Body of pancreas (tissue), 4 donors: ENCODE measurements around the gene EMD. TPM values are rescaled to one million over a fixed set of nuclear protein-coding genes. Genes with fewer than 3 reads are reported as not detected.

ENCODE experiments used
- ATAC-seq: fragments of 150-250 bp; one replicate; pipeline ENCODE4 v1.9.1; 2016
- DNase-seq, 4 donors: peaks; one replicate each; pipeline ENCODE4 v3.0.0-alpha.2; 2019
- H3K27ac ChIP-seq, 4 donors: fragments of 200-600 bp; sonication (generic); 1 replicate in 3 of 4; 2 replicates in 1 of 4; pipeline versions ENCODE4 v1.5.1 to v1.6.1; 2016 to 2019; ENCODE audit warnings: mild to moderate bottlenecking in 1 of 4, mixed read lengths in 1 of 4, moderate library complexity in 1 of 4
- H3K27me3 ChIP-seq, 2 donors: fragments of 200-600 bp; sonication (generic); one replicate each; pipeline ENCODE4 v1.6.0; 2016; ENCODE audit warnings: mild to moderate bottlenecking in 1 of 2
- H3K36me3 ChIP-seq, 2 donors: fragments of 200-600 bp; sonication (generic); replicated peaks in 1 of 2; 2 replicates each; pipeline ENCODE4 v1.5.1; 2016; ENCODE audit warnings: low read depth in 2 of 2; ENCODE audit not compliant: insufficient read depth in 1 of 2
- H3K4me1 ChIP-seq: fragments of 200-600 bp; sonication (generic); one replicate; pipeline ENCODE4 v1.6.0; 2016
- H3K4me3 ChIP-seq, 2 donors: fragments of 200-600 bp; sonication (generic); 1 replicate in 1 of 2; 2 replicates in 1 of 2; pipeline ENCODE4 v1.5.1; 2016 to 2019
- H3K9me3 ChIP-seq, 3 donors: fragments of 200-600 bp; sonication (generic); 1 replicate in 2 of 3; 2 replicates in 1 of 3; pipeline ENCODE4 v1.5.1; 2016
- POLR2A ChIP-seq, 3 donors: fragments of 450-650 bp; IDR thresholded peaks; one replicate each; pipeline ENCODE4 v1.6.1; 2016; ENCODE audit warnings: antibody characterized with exemption in 3 of 3, mild to moderate bottlenecking in 2 of 3
- WGBS, 2 donors: methylation state at CpG; one replicate each; pipeline ENCODE4 v1.1.5; 2017; 5-methylcytosine and 5-hydroxymethylcytosine counted together
- intact Hi-C: fragments of 100-400 bp; cut with DNase I; formaldehyde crosslinking; loops from one replicate; pipeline ENCODE4 v1.15.1; 2023
- total RNA-seq, 2 donors: library from RNA; depleted of rRNA; stranded (reverse); fragments of >200 nt; gene quantifications; one replicate each; pipeline ENCODE4 v1.1.0, GENCODE V29; 2016
- TF ChIP-seq, protein P1 (sequence below), 7 experiments: fragments of 450-650 bp in 4 of 7; fragments of 200-600 bp in 3 of 7; sonication (generic) in 3 of 7; IDR thresholded peaks; one replicate each; pipeline ENCODE4 v1.5.1; 2016 to 2019; ENCODE audit warnings: antibody characterized with exemption in 7 of 7

The EMD gene
- total RNA-seq, 2 donors from 2014 or later: 23.6 to 28.3 TPM

DNA sequence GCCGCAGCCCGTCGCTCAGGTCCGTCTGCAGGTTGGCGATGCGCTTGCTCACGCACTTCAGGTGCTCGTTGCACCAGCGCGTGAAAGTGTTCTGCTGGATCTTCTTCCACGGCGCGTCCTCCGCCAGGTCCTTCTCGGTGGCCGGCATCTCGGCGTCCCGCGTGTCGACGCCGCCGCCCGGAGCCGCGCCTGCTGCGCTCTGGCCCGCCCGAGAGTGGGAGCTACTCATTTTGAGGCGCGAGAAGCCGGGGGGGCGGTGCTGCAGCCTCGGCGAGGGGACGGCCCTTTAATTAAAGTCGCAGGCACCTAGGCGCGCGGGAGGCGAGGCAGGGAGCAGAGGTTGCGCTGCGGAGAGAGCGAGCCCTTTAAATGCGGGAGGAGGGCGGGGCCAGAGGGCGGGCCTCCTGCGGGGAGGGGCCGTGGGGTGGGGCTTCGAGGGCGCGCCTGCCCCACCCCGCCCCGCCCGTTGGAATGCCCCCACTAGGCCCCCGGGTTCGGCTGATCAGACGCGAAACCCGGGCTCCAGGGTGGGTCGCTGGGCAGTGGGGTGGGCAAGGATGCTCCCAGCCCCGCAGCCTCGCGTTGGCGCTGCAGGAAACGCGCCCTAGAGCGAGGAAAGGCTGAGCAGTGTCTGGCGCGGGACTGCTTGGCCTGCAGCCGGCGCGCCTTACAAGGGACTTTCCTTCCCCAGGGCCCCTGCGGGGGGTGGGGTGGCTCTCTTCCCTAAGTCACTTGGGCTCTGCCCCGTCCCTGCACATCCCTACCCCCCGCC, 7.9 kb upstream of the EMD start:
- WGBS, 2 donors: 0% methylated on average over 16 of the region's 77 CpGs; no CpG with 5 or more reads in 1 of the 2 donors
- Histone ChIP-seq H3K27me3 (no peaks in the 10 kb centered on the region), H3K27ac (peak overlapping the region; percentile 37 to 84 (median 79)), H3K4me1 (peaks cover 36% of the 10 kb centered on the region), H3K9me3 (no peaks in the 10 kb centered on the region), H3K36me3 (no peaks in the 10 kb centered on the region), H3K4me3 (peak overlapping the region in 1 of 2 donors; percentile 37)
- peak; percentile 87 to 92 (median 89) for DNase-seq
- intact Hi-C loops: no loop called here
- ATAC-seq: peak; percentile 70
- peak; percentile 80 to 95 (median 94) for TF ChIP-seq POLR2A (IDR thresholded peaks at IDR 0.05)
- TF ChIP-seq, protein P1, sequence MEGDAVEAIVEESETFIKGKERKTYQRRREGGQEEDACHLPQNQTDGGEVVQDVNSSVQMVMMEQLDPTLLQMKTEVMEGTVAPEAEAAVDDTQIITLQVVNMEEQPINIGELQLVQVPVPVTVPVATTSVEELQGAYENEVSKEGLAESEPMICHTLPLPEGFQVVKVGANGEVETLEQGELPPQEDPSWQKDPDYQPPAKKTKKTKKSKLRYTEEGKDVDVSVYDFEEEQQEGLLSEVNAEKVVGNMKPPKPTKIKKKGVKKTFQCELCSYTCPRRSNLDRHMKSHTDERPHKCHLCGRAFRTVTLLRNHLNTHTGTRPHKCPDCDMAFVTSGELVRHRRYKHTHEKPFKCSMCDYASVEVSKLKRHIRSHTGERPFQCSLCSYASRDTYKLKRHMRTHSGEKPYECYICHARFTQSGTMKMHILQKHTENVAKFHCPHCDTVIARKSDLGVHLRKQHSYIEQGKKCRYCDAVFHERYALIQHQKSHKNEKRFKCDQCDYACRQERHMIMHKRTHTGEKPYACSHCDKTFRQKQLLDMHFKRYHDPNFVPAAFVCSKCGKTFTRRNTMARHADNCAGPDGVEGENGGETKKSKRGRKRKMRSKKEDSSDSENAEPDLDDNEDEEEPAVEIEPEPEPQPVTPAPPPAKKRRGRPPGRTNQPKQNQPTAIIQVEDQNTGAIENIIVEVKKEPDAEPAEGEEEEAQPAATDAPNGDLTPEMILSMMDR (IDR thresholded peaks at IDR 0.05): peak in 2 of 7 experiments; percentile 16 to 25

DNA sequence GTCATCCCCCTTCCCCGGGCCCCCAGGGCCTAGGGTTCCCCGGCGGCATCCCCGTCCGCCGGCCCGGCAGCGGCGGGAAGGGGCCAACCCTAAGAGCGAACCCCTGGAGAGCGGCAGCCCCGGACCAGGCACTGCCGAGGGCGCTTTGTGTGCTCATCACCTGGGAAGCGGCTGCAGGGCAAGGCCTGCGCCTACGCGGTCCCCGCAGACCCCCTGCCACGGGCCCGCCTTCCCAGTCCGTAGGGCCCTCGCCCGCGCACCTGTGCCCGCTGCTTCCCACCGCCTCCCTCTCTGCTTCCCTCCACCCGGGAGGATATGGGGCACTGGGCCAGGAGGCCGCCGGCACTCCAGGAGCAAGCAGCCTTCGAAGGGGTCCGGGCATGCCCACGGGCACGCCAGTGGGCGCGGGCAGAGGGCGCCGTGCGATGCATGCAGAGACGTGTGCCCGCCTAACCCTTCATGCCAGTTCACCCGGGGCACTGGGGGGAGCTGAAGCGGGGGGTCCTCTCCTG, 7.2 kb upstream of the EMD start:
- Histone ChIP-seq H3K36me3 (no peaks in the 10 kb centered on the region), H3K27ac (peak overlapping the region; percentile 37 to 84 (median 71)), H3K9me3 (no peaks in the 10 kb centered on the region), H3K4me3 (no peak overlapping the region), H3K4me1 (peaks cover 36% of the 10 kb centered on the region), H3K27me3 (no peaks in the 10 kb centered on the region)
- ATAC-seq (no peak), DNase-seq (peak in 1 of 4 donors; percentile 22)
- 19% methylated on average over 16 of the region's 43 CpGs; no CpG with 5 or more reads in 1 of the 2 donors for WGBS, 2 donors
- intact Hi-C loops: no loop called here
- no peak for TF ChIP-seq POLR2A (IDR thresholded peaks at IDR 0.05)
- TF ChIP-seq, protein P1 (IDR thresholded peaks at IDR 0.05): no peak

DNA sequence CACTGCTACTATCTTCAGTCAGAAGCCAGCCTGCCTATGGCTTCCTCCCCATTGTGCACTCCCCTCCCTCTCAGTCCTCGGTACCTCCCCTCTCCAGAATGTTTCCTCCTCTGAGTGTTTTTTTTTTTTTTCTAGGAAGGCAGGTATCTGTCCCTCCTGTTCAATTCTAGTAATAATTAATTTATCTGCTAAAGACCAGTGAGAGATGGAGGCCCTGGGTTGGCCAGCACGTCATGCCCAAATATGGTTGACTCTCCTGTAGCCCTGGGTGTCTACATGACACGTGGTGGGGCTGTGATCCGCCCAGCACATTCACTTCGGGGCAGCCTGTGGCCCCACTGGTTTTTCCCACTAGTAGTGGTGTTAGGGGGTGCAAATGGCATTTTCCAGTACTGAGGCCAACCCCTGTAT, 6.5 kb upstream of the EMD start:
- H3K27me3 ChIP-seq: no peaks in the 10 kb centered on the region
- H3K4me3 ChIP-seq: no peak overlapping the region
- TF ChIP-seq POLR2A (IDR thresholded peaks at IDR 0.05): no peak
- TF ChIP-seq, protein P1 (IDR thresholded peaks at IDR 0.05): no peak
- 38% methylated on average over 4 of the region's 5 CpGs; no CpG with 5 or more reads in 1 of the 2 donors for WGBS, 2 donors
- H3K4me1 ChIP-seq: peaks cover 37% of the 10 kb centered on the region
- ATAC-seq (peak; percentile 1), DNase-seq (peak in 2 of 4 donors; percentile 28 to 41)
- H3K27ac ChIP-seq: peak overlapping the region in 3 of 4 donors; percentile 69 to 84 (median 79)
- H3K9me3 ChIP-seq: no peaks in the 10 kb centered on the region
- no peaks in the 10 kb centered on the region for H3K36me3 ChIP-seq
- intact Hi-C loops: no loop called here

DNA sequence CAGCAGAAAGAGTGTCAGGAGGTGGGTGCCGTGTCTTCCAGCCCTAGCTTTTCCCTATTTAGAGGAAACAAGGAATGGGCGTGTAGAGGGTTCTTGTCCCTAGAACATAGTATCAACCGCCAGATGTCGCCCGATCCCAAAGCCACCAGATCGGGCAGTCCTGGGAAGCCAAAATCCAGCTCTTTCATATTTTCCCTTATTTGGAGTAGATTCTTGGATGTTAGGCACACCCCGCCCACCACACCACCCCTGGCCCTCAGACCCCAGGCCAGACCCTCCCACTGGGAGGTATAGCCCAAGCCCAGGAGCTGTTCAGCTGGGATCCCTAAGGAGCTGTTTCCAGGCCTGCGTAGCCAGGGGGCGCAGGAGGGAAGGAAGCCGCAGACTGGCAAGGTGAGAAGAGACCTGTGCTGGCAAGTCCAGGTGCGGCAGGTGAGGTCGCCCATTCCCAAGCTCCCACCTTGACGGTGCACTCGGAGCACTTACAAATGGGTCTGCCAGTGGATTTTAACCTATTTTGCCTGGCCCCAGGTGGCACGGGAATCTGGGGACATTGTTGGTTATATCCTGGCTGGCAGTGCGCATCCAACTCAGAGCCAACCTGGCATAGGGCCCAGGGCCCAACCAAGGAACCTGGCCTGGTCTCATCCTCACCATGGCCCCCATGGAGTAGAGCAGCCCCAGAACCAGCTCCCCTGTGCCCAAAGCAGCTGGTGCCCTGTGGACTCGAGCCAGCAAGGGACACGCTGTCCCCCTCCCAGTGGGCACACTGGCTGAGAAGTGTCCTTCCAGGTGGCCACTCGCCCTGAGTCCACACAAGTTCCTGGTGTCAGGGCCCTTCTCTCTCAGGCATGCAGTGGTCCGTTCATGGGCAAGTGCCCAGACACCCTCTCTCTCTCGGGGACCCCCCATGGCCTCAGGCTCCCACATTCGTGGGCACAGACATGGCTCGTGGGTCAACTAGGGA, 5.5 kb upstream of the EMD start:
- H3K9me3 ChIP-seq: no peaks in the 10 kb centered on the region
- peak; percentile 33 for ATAC-seq
- intact Hi-C loops: no loop called here
- no peak overlapping the region for H3K4me3 ChIP-seq
- H3K27ac ChIP-seq: peak overlapping the region; percentile 18 to 84 (median 74)
- WGBS, 2 donors: 8% methylated on average over 20 of the region's 23 CpGs; no CpG with 5 or more reads in 1 of the 2 donors
- TF ChIP-seq, protein P1 (IDR thresholded peaks at IDR 0.05): peak in 6 of 7 experiments; percentile 39 to 88 (median 70)
- TF ChIP-seq POLR2A (IDR thresholded peaks at IDR 0.05): peak in 2 of 3 donors; percentile 34 to 49
- DNase-seq: peak; percentile 73 to 84 (median 80)
- no peaks in the 10 kb centered on the region for H3K27me3 ChIP-seq
- H3K4me1 ChIP-seq: peaks cover 37% of the 10 kb centered on the region
- no peaks in the 10 kb centered on the region for H3K36me3 ChIP-seq
